CD4-positive, alpha-beta T cell treated with Interferon alpha-2 for 1 hour (primary cell): Measurements from ENCODE around the gene NKX6-1.

Source experiments
- DNase-seq, 2 donors: peaks; one replicate each; pipeline ENCODE4 v3.0.0-alpha.2; 2020 to 2022

The NKX6-1 gene

DNA sequence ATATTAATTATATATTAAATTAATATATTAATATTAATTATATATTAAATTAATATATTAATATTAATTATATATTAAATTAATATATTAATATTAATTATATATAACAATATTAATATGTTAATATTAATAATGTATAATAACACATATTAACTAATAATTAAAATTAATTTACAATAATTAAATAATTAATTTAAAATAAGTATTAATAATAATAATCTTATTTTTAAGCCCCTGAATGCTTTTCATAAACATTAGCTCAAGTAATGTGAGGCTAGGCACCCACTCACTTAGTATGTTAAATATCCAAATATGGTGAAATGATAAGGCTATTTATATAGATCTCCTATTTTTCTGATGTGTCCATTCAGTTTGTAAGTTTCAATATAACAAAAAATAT lies 26.9 kb downstream of the NKX6-1 start:
- DNase-seq = no peak

DNA sequence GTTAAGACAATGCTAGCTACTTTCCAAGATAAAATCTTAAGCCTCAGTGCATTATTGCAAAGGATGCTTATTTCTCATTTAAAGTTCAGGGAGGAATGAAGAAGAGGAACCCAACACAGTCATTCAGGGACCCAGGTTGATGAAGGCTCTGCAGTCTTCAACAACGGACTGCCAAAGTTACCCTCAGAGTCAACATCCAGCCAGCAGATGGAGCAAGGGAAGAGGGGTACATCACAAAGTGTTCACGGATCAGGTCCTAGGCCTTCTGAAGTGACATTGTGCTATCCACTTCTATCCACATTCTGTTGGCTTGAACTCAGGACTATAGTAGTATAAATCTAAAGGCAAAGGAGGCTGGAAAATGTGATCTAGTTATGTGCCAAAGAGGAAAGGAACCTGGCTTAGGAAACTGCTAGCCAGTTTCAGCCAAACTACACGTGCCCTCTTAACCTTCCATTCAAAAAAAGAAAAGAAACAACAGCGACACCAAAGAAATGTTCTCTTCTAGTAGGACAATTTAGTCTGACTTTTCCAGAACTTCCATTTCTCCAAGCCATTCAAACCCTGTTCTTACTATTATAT lies 28.8 kb downstream of the NKX6-1 start:
- DNase-seq = no peak

DNA sequence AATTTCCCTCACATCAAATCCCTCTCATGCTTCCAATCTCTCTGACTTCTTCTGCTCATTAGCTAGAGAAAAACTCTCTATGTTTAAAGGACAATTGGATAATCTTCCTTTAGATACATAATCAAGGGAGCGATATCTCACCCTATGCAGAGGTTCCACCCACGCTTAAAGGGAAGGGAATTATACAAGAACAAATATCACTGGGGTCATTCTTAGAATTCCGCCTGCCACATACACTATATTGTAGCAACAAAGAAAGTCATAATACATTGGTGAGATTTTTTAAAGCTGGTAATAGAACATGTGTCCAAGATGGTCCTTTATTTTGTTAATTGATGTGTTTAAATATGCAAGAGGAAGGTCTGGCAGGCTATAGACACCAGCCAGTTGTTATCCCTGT lies 31.5 kb downstream of the NKX6-1 start:
- no peak for DNase-seq

DNA sequence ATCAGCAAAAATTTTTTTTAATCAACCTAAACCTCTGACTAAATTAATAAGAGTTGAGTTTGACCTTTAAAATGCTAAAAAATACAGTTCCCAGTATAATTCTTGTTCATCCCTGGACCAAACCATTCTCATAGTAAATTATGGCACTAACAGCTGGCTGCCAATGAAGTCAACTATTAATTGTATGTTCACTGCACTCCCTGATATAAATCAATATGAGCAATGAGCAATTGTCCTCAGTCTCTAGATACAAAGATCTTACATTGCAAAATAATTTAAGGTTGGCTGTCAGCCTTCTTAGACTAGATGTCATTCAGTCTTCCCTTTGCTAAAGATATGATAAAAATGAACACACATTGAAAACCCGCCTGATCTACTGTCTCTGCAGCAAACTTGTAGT lies 39.3 kb downstream of the NKX6-1 start:
- DNase-seq = no peak

DNA sequence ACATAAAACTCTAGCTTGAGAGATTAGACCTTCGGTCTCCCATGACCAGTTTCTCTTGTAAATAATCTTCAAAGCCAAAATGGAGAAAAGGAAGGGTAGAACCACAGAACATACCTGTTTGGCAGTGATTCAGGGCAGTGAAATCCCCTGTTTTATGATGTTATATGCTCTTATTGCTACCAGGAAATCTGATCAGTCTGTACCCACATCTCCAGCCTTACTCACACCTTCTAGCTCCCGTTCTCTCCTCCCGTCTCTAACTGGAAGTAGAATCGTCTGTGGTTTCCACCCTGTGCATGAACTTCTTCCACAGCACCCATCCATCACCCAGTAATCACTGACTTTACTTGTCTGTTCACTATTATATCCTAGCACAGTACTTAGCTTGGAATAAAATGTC lies 42.9 kb downstream of the NKX6-1 start:
- no peak for DNase-seq

DNA sequence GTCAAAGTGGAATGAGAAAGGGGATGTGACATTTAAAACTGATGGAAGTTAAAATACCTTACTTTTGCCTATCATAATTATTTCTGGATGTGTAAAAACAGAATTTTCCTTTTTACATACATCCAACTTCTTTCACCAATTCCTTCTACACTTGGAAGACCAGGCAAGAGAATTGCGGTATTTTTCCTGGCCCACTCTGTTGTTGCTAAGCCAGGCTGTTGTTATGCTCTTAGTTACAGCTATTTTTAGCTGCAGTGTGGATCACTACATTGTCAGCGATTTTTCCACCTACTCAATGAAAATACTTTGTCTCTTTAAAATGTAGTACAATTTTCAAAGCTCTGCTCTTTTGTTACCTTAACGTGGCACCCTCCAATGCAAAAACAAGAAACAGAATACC lies 43.4 kb downstream of the NKX6-1 start:
- no peak for DNase-seq

DNA sequence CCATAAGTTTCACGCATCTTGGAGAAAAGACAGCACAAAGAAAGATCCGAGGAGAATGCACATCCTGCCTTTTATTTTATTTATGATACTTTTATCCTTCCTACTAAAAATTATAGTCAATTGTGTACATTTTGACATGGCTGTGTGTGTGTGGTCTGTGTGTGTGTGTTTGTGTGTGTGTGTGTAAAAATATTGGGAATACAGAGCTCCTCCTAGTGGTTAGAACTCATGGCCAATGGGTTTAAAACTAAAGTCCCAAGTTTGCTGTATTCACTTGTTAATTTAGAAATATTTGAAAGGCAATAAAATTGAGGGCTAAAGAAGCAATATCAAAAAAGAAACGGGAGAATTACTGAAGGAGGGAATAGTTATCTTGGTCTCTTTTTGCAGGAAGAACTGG lies 47.5 kb downstream of the NKX6-1 start:
- DNase-seq = no peak

DNA sequence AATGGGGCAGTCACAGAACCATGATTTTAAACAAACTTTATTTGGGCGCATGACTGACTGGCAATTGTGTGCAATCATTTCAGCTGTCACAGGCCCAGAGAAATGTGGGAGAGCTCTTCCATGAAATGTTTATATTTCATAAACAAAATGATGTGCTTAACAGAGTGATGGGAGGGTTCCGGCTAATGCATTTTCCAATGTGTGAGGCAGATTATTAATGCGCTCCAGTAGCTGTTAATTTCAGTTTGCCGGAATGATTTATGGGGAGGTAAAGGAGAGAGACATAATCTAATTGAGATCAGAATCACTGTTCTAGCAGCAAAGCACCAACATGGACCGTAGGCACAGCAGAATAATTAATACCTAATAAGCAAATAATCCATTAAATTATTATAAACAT lies 55.6 kb downstream of the NKX6-1 start:
- DNase-seq = no peak

DNA sequence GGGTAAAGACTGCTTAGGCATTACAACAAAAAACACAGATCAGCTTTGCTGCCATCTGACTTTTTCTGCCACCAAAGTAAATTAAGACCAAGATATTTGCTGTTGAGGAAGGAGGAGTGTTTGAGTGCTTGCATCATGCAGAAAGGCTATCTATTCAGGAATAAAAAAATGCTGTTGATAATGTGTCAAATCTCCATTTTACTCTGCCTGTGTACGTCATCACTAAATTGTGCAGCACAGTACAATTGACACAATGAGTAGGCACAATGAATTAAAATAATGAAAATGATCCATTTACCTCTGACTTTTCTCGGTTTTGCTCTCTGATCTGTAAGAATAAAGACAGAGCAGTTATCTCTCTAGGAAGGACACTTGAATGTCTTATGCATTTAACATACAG lies 56.3 kb downstream of the NKX6-1 start:
- DNase-seq = no peak
